HG02981 (cell line): Measurements from ENCODE around the gene RBM6.

Experiments
- ATAC-seq: cut with Tn5 transposase; IDR thresholded peaks from one replicate; pipeline ENCODE4 v1.9.1; 2021; ENCODE audit warnings: mild to moderate bottlenecking, moderate library complexity; ENCODE audit not compliant: unreplicated experiment

RBM6 gene

DNA sequence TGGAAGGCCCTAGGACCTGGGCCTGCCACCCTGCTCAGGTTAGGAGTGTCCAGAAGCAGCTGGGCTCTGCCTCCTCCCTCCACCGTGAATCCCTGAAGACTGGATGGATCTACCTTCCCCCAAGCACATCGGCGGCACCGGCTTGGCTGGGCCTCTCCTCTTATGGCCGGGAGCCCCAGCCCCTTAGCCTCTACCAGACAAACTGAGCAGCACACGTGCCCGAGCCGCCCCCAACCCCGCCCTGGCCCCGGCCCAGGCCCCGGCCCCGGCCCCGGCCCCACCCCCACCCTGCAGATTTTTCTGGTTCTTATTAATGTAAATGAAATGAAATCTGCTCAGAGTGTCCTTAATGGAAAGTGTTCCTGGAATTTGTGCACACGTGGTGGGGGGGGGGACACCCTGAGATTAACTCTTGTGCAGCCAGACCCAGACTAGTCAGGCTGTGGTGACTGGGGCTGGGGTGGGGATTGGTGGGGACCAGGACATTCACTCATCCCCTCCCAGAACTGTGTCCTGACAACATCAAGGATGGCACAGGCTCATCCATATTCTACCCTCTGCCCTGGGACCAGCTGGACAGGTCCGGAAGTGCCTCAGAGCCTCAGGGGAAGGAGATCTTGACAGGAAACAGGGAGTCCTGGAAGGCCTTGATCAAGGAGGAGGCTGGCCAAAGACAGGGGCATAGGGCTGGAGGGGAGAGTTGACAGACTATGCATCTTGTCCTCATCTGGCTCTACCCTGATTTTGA, 184.3 kb downstream of the RBM6 start:
- ATAC-seq = no peak

DNA sequence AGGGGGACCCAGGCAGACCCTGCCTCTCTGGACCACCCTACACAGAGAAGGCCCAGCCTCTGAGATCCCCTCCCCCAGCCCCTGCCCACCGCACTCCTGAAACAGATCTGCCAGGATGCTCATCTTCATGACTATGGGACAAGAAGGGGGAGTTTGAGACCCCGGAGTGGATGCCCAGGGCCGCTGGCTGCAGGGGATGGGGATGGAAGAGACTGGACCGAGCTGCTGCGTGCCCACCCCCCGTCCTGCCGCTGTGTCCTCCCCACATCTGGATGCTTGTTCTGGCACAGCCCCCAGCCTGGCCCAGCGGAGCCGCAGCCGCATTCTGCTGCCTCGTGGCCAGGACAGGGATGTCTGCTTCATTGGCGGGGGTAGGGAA, 184.8 kb downstream of the RBM6 start:
- no peak for ATAC-seq

DNA sequence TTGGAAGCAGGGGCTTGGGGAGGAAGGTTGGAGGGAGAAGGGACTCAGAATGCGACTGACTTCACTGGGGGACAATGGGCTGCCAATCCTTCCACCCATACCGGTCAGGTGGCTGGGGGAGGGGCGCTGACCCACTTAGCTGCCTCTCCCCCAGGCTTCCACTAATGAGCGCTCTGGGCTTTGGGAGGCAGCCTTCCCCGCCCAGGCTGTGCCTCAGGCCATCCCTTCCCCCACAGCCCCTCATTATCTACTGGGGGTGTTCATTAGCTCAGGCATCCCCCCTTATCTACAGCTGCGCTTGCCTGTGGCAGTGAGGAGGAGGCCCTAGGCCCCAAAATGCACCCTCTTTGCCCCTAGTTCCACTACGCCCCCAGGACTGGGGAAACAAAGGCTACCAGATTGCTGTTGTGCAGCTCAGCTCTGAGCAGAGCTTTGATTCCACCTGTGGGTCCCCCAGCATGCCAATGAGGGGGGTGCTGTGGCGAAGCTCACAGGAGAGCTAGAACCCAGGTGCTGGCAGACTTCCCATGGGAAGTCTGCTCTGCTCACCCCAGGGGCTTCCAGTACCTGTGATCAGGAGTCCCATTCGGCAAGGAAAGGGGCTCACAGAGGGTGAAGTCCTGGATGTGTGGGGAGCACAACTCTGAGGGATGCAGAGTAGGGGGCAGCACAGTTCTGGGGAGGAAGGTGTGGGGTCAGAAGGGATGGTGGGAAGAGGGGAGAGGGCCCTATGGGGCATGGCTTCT, 185.8 kb downstream of the RBM6 start:
- ATAC-seq = no peak

DNA sequence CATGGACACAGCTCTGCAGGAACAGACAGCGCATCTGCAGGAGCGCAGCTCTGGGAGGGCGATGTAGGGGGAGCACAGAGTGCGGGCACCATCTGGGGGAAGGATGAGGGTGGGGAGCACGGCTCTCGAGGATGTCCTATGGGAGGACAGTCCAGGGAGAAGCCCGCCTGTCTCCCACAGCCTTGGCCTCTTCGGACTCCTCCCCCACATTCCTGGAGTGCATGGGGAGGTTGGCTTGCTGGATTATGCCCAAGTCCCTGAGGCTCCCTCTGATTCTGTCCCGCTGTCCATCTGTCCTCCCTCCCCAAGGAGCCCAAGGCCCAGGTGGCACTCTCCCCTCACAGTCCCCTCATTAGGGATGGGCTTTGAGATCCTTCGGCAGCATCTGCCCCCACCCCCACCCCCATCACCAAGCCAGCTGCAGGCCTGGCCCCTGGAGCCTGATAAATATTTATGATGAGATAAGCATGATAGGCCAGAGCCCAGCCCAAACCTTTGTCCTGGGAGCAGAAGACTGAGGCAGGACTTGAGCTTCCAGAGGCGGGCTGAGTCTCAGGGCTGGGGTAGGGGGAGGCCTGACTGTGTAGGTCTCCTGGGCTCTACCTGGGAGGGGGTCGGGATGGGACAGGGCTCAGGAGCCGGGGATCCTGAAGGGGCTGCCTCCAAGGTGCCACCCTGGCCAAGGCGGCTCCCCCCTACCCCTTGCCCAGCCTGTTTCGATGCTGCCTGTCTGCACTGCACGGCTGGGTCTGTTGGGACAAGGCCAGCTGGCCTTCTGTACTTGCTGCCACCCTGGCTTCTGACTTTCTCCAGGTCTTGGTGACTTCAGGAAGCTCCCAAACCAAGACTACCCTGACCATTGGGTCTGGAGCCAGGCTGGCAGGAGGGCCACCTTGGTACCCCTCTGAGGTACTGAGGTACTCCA, 186.6 kb downstream of the RBM6 start:
- ATAC-seq = no peak
